ENCODE data around the gene CACNA1B. TPM values are rescaled to one million over a fixed set of nuclear protein-coding genes. Genes with fewer than 3 reads are reported as not detected.
A peak's percentile ranks its signal among the peaks of the same experiment; 100 is the strongest.
"Not testable (repeated sequence)": the region's sequence is repeated elsewhere in the genome, so short reads cannot be mapped to it uniquely, and the experiment has no call there.

Gene CACNA1B

DNA sequence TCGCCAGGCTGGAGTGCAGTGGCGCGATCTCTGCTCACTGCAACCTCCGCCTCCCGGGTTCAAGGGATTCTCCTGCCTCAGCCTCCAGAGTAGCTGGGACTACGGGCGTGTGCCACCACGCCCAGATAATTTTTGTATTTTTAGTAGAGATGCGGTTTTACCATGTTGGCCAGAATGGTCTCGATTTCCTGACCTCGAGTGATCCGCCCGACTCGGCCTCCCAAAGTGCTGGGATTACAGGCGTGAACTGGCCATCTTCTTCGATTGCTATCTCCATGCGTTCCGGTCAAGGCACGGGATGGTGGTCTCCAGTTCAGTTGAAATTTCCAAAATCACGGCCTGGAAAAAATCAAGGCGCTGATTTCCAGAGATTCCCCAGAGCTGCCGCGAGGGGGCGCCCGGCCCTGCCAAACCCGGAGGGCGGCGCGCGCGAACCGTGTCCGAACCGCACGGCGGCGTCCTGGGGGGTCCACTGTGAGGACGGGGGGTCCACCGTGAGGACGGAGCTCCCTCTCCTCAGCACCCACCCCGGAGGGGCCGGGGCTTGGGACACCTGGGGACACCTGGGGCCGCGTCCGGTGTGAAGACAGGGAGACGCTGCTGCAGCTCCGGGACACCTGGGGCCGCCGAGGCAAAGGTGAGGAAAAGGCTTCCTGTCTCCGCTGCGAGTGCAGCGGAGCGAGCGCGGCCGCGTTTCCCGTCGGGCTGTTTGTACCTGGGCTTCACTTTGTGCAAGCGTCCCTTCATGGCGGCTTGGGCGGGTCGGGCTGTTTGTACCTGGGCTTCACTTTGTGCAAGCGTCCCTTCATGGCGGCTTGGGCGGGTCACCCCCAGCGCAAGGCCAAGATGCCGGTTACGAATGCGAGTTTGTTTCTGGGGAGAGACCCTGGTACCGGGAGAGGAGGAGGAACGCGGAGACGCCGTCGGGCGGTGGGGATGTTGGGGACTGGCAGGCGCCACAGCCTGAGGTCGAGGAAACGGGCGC, 272.4 kb downstream of the CACNA1B start:
- H3K4me3 ChIP-seq (ENCODE audit: insufficient read depth in 1 of 2, low read depth in 1 of 2, low read length in 2 of 2): peak overlapping the region in 1 of 2 experiments; percentile 63
- WGBS: 92% methylated on average over 60 of the region's 81 CpGs
- H3K18ac ChIP-seq (ENCODE audit: low read depth in 1 of 2, low read length in 2 of 2); H2AK5ac ChIP-seq (ENCODE audit: low read length, severe bottlenecking); H4K8ac ChIP-seq (ENCODE audit: low read length); H3K14ac ChIP-seq (ENCODE audit: low read length in 2 of 2); H2BK15ac ChIP-seq (ENCODE audit: low read depth, poor library complexity, severe bottlenecking); H3K36me3 ChIP-seq (ENCODE audit: control insufficient read depth in 1 of 2, insufficient read depth in 2 of 2, low read depth in 1 of 2, low read length in 2 of 2); H2BK120ac ChIP-seq (ENCODE audit: low read depth, low read length); H3K27me3 ChIP-seq (ENCODE audit: control insufficient read depth in 1 of 2, insufficient read depth in 1 of 2, low read length in 2 of 2); H3K27ac ChIP-seq (ENCODE audit: low read length, poor library complexity, severe bottlenecking); H2BK5ac ChIP-seq (ENCODE audit: low read depth, low read length, poor library complexity, severe bottlenecking); H3K79me1 ChIP-seq (replicated peaks; ENCODE audit: low read length, poor library complexity, severe bottlenecking); H2AFZ ChIP-seq (ENCODE audit: low read depth, low read length); H3K4me1 ChIP-seq (ENCODE audit: control insufficient read depth, insufficient read depth, low read depth, low read length); H3K9me3 ChIP-seq (ENCODE audit: control insufficient read depth, low read length); H3K23ac ChIP-seq (ENCODE audit: low read length in 2 of 2); H3K4ac ChIP-seq (ENCODE audit: low read depth in 1 of 2, low read length in 2 of 2); H3K4me2 ChIP-seq (ENCODE audit: low read length, poor library complexity, severe bottlenecking); H4K91ac ChIP-seq (ENCODE audit: low read length); H3K9ac ChIP-seq (ENCODE audit: low read length); H2BK12ac ChIP-seq (ENCODE audit: low read length in 2 of 2): not testable (repeated sequence)
- peak; percentile 0 for DNase-seq

DNA sequence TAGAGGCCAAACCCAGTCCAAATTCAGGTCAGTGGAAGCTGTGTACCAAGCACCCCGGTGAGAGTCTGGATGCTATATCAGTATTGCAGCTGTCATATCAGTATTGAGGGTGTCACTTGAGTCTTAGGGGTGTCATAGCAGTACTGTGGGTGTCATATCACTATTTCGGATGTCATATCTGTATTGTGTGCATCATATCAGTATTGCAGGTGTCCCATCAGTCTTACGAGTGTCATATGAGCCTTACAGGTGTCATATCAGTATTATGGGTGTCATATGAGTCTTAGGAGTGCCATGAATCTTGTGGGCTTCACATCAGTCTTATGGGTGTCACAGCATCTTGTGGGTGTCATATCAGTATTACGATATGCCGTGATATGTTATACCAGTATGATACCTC, 278.2 kb downstream of the CACNA1B start:
- not testable (repeated sequence) for H2BK120ac ChIP-seq (ENCODE audit: low read depth, low read length); H4K8ac ChIP-seq (ENCODE audit: low read length); H3K9ac ChIP-seq (ENCODE audit: low read length); H3K4me1 ChIP-seq (ENCODE audit: control insufficient read depth, insufficient read depth, low read depth, low read length); H2BK5ac ChIP-seq (ENCODE audit: low read depth, low read length, poor library complexity, severe bottlenecking); H3K9me3 ChIP-seq (ENCODE audit: control insufficient read depth, low read length); H3K4me3 ChIP-seq (ENCODE audit: insufficient read depth in 1 of 2, low read depth in 1 of 2, low read length in 2 of 2); H3K18ac ChIP-seq (ENCODE audit: low read depth in 1 of 2, low read length in 2 of 2); DNase-seq; H3K79me1 ChIP-seq (replicated peaks; ENCODE audit: low read length, poor library complexity, severe bottlenecking); H2BK12ac ChIP-seq (ENCODE audit: low read length in 2 of 2); H3K27me3 ChIP-seq (ENCODE audit: control insufficient read depth in 1 of 2, insufficient read depth in 1 of 2, low read length in 2 of 2); H2AK5ac ChIP-seq (ENCODE audit: low read length, severe bottlenecking); H3K27ac ChIP-seq (ENCODE audit: low read length, poor library complexity, severe bottlenecking); H3K14ac ChIP-seq (ENCODE audit: low read length in 2 of 2); H3K4me2 ChIP-seq (ENCODE audit: low read length, poor library complexity, severe bottlenecking); H2AFZ ChIP-seq (ENCODE audit: low read depth, low read length); H4K91ac ChIP-seq (ENCODE audit: low read length); H3K23ac ChIP-seq (ENCODE audit: low read length in 2 of 2); H2BK15ac ChIP-seq (ENCODE audit: low read depth, poor library complexity, severe bottlenecking); H3K36me3 ChIP-seq (ENCODE audit: control insufficient read depth in 1 of 2, insufficient read depth in 2 of 2, low read depth in 1 of 2, low read length in 2 of 2); H3K4ac ChIP-seq (ENCODE audit: low read depth in 1 of 2, low read length in 2 of 2)
- 64% methylated on average over 5 of the region's 5 CpGs for WGBS

DNA sequence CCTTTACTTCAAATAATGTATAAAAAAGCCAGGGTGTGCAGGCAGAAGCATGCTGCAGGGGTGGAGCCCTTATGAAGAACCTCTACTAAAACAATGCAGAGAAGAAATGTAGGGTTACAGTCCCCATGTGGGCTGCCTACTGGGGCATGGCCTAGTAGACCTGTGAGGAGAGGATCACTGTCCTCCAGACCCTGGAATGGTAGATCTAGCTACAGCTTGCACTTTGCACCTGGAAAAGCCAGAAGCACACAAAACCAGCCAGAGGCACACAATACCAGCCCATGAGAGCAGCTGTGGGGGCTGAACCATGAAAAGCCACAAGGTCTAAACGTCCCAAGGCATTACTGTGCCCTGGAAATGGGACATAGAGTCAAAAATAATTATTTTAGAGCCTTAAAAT, 289.2 kb downstream of the CACNA1B start:
- not testable (repeated sequence) for H3K4ac ChIP-seq (ENCODE audit: low read depth in 1 of 2, low read length in 2 of 2); H3K27me3 ChIP-seq (ENCODE audit: control insufficient read depth in 1 of 2, insufficient read depth in 1 of 2, low read length in 2 of 2); H3K36me3 ChIP-seq (ENCODE audit: control insufficient read depth in 1 of 2, insufficient read depth in 2 of 2, low read depth in 1 of 2, low read length in 2 of 2); DNase-seq; H2BK5ac ChIP-seq (ENCODE audit: low read depth, low read length, poor library complexity, severe bottlenecking); H3K18ac ChIP-seq (ENCODE audit: low read depth in 1 of 2, low read length in 2 of 2); H3K9me3 ChIP-seq (ENCODE audit: control insufficient read depth, low read length); H3K27ac ChIP-seq (ENCODE audit: low read length, poor library complexity, severe bottlenecking); H3K4me3 ChIP-seq (ENCODE audit: insufficient read depth in 1 of 2, low read depth in 1 of 2, low read length in 2 of 2); H3K79me1 ChIP-seq (replicated peaks; ENCODE audit: low read length, poor library complexity, severe bottlenecking); H3K14ac ChIP-seq (ENCODE audit: low read length in 2 of 2); H3K4me1 ChIP-seq (ENCODE audit: control insufficient read depth, insufficient read depth, low read depth, low read length); H3K23ac ChIP-seq (ENCODE audit: low read length in 2 of 2); H2BK12ac ChIP-seq (ENCODE audit: low read length in 2 of 2); H4K91ac ChIP-seq (ENCODE audit: low read length); H4K8ac ChIP-seq (ENCODE audit: low read length); H3K4me2 ChIP-seq (ENCODE audit: low read length, poor library complexity, severe bottlenecking); H2BK120ac ChIP-seq (ENCODE audit: low read depth, low read length); H2AK5ac ChIP-seq (ENCODE audit: low read length, severe bottlenecking); H2AFZ ChIP-seq (ENCODE audit: low read depth, low read length); H3K9ac ChIP-seq (ENCODE audit: low read length); H2BK15ac ChIP-seq (ENCODE audit: low read depth, poor library complexity, severe bottlenecking)
- no CpG with 5 or more reads among the region's 1 CpG for WGBS

Small RNAs within 50 kb of the gene (small RNA-seq; reads per million reads assigned to genes)
- not detected for gene AL591424.2 (ENCODE audit: low read depth)
- not detected for gene MIR602 (ENCODE audit: low read depth)
